Parathyroid adenoma (tissue), 2 donors: ENCODE measurements around the gene SUPT3H.

ENCODE experiments used
- H2AFZ ChIP-seq: fragments of 300-600 bp; sonication (generic); one replicate; pipeline ENCODE4 v1.7.0; 2017; ENCODE audit warnings: antibody characterized with exemption, mild to moderate bottlenecking
- H3K27ac ChIP-seq: fragments of 300-600 bp; sonication (generic); one replicate; pipeline ENCODE4 v1.7.0; 2017
- H3K27me3 ChIP-seq: fragments of 300-600 bp; sonication (generic); one replicate; pipeline ENCODE4 v1.7.0; 2017; ENCODE audit warnings: low read length; ENCODE audit not compliant: control insufficient read depth, insufficient read depth
- H3K36me3 ChIP-seq: fragments of 300-600 bp; sonication (generic); one replicate; pipeline ENCODE4 v1.7.0; 2017; ENCODE audit warnings: low read length; ENCODE audit not compliant: control insufficient read depth, insufficient read depth
- H3K4me1 ChIP-seq: fragments of 300-600 bp; sonication (generic); one replicate; pipeline ENCODE4 v1.7.0; 2017; ENCODE audit warnings: control low read depth
- H3K4me2 ChIP-seq: fragments of 300-600 bp; sonication (generic); one replicate; pipeline ENCODE4 v1.7.0; 2017; ENCODE audit warnings: low read length
- H3K4me3 ChIP-seq: fragments of 300-600 bp; sonication (generic); one replicate; pipeline ENCODE4 v1.7.0; 2017; ENCODE audit warnings: low read depth, low read length
- H3K79me2 ChIP-seq: fragments of 300-600 bp; sonication (generic); one replicate; pipeline ENCODE4 v1.7.0; 2017; ENCODE audit warnings: control low read depth
- H3K9ac ChIP-seq: fragments of 300-600 bp; sonication (generic); one replicate; pipeline ENCODE4 v1.7.0; 2017; ENCODE audit warnings: mild to moderate bottlenecking
- H3K9me3 ChIP-seq: fragments of 300-600 bp; sonication (generic); one replicate; pipeline ENCODE4 v1.7.0; 2017; ENCODE audit warnings: low read length; ENCODE audit not compliant: control insufficient read depth
- TF ChIP-seq, protein P1 (sequence below): fragments of 300-600 bp; sonication (generic); IDR thresholded peaks from one replicate; pipeline ENCODE4 v1.7.0; 2017; ENCODE audit warnings: antibody characterized with exemption, mild to moderate bottlenecking
- donor health status: primary hyperparathyroidism.

Gene SUPT3H

DNA sequence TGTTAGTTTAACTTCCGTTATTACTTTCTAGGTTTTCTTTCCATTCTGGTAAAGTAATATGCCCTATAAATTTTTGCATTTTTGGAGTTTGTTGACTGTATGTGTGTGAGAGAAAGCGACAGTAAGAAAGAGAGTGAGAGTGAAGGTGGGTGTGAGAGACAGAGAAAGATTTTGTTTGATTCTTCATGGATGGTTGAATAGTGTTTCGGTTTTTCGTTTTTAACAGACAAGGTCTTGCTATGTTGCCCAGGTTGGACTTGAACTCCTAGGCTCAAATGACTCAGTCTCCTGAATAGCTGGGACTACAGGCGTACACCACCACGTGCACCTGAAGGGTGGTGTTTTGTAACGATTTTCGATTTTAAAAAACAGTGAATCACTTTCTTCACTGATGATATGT is 378.7 kb downstream of the SUPT3H start:
- Histone ChIP-seq H2AFZ (no peak overlapping the region), H3K9me3 (no peaks in the 10 kb centered on the region), H3K27me3 (no peaks in the 10 kb centered on the region), H3K79me2 (no peaks in the 10 kb centered on the region), H3K27ac (no peak overlapping the region), H3K4me2 (no peak overlapping the region), H3K36me3 (no peaks in the 10 kb centered on the region), H3K9ac (no peak overlapping the region), H3K4me3 (no peak overlapping the region), H3K4me1 (no peaks in the 10 kb centered on the region)
- TF ChIP-seq, protein P1, sequence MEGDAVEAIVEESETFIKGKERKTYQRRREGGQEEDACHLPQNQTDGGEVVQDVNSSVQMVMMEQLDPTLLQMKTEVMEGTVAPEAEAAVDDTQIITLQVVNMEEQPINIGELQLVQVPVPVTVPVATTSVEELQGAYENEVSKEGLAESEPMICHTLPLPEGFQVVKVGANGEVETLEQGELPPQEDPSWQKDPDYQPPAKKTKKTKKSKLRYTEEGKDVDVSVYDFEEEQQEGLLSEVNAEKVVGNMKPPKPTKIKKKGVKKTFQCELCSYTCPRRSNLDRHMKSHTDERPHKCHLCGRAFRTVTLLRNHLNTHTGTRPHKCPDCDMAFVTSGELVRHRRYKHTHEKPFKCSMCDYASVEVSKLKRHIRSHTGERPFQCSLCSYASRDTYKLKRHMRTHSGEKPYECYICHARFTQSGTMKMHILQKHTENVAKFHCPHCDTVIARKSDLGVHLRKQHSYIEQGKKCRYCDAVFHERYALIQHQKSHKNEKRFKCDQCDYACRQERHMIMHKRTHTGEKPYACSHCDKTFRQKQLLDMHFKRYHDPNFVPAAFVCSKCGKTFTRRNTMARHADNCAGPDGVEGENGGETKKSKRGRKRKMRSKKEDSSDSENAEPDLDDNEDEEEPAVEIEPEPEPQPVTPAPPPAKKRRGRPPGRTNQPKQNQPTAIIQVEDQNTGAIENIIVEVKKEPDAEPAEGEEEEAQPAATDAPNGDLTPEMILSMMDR: no peak

DNA sequence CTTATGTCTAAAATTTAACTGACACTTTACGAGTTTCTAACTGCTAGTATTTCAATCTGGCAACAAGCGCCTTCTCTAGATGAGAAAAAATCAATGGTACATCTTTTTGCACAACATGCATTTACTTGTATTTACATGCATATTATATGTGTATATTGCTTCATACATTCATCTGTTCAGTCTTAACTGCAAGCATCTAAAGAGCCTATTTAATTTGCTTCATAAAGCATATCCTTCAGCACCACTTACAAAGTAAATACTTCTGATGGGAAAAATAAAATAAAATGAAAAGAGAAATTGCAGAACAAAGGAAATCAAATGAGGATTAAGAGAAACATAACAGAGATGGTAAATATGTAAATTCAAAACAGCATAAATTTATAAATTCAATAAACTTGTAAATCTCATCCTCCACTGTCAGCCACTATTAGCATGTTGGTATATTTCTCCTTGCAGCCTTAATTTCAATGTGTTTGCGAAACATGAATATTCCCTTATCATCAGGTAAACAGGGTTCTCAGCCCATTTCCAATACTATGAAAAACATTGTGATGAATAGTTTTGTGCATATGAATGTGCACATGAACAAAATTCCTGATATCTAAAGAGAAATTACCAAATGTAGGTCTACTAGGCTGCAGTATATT is 382.1 kb downstream of the SUPT3H start:
- H3K9ac ChIP-seq: no peak overlapping the region
- H3K4me1 ChIP-seq: no peaks in the 10 kb centered on the region
- H2AFZ ChIP-seq: no peak overlapping the region
- no peak overlapping the region for H3K27ac ChIP-seq
- no peaks in the 10 kb centered on the region for H3K27me3 ChIP-seq
- no peaks in the 10 kb centered on the region for H3K36me3 ChIP-seq
- H3K4me2 ChIP-seq: no peak overlapping the region
- TF ChIP-seq, protein P1: no peak
- no peaks in the 10 kb centered on the region for H3K9me3 ChIP-seq
- H3K4me3 ChIP-seq: no peak overlapping the region
- H3K79me2 ChIP-seq: no peaks in the 10 kb centered on the region

DNA sequence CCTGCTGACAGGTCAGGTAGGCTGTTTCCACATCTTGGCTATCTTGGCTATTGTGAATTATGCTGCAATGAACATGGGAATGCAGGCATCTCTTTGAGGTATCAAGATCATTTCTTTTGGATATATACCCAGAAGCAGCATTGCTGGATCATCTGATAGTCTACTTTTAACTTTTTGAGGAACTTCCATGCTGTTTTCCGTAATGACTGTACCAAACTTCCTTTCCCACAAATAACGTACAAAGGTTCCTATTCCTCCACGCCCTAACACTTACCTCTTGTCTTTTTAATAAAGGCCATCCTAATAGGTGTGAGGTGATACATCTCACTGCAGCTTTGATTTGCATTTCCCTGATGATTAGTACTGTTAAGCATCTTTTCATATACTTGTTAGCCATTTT is 388.3 kb downstream of the SUPT3H start:
- H3K4me3 ChIP-seq: no peak overlapping the region
- no peaks in the 10 kb centered on the region for H3K36me3 ChIP-seq
- no peaks in the 10 kb centered on the region for H3K27me3 ChIP-seq
- no peak overlapping the region for H3K27ac ChIP-seq
- H3K9ac ChIP-seq: no peak overlapping the region
- TF ChIP-seq, protein P1: no peak
- no peak overlapping the region for H3K4me2 ChIP-seq
- H3K4me1 ChIP-seq: no peaks in the 10 kb centered on the region
- H3K9me3 ChIP-seq: no peaks in the 10 kb centered on the region
- no peak overlapping the region for H2AFZ ChIP-seq
- no peaks in the 10 kb centered on the region for H3K79me2 ChIP-seq

DNA sequence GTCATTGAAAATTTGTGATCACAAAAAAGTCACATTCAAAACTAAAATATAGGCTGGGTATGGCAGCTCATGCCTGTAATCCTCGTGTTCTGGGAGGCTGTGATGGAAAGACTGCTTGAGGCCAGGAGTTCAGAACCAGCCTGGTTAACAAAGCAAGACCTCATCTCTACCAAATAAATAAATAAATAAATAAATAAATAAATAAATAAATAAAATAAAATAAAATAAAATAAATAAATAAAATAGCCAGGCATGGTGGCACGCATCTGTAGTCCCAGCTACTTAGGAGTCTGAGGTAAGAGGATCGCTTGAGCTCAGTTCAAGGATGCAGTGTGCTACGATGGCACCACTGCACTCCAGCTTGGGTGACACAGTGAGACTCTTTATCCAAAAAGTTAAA is 392.7 kb downstream of the SUPT3H start:
- H3K4me3 ChIP-seq: no peak overlapping the region

More for the DNA sequence above, 392.7 kb downstream of the SUPT3H start:
- Histone ChIP-seq H3K79me2 (no peaks in the 10 kb centered on the region), H3K4me2 (no peak overlapping the region), H3K27me3 (no peaks in the 10 kb centered on the region), H2AFZ (no peak overlapping the region), H3K9me3 (no peaks in the 10 kb centered on the region), H3K4me1 (no peaks in the 10 kb centered on the region), H3K36me3 (no peaks in the 10 kb centered on the region), H3K27ac (no peak overlapping the region), H3K9ac (no peak overlapping the region)
- TF ChIP-seq, protein P1: no peak
